ENCODE data around the gene SIRT2. TPM values are rescaled to one million over a fixed set of nuclear protein-coding genes. Genes with fewer than 3 reads are reported as not detected.

Gene SIRT2
- total and polyA plus RNA-seq, 2 experiments from 2014 or later: 41.3 to 64.4 TPM

- Histone ChIP-seq H3K27me3 (replicated peaks; ENCODE audit: insufficient read depth) (no peaks in the 10 kb centered on the region), H3K9me2 (ENCODE audit: insufficient read depth) (no peaks in the 10 kb centered on the region), H3K27ac (no peak overlapping the region), H3K4me1 (ENCODE audit: insufficient read depth) (no peaks in the 10 kb centered on the region), H3K79me2 (ENCODE audit: insufficient read depth) (no peaks in the 10 kb centered on the region), H3F3A (ENCODE audit: insufficient read depth) (no peaks in the 10 kb centered on the region), H3K36me3 (ENCODE audit: low read depth) (no peaks in the 10 kb centered on the region), H3K4me2 (ENCODE audit: unreplicated experiment) (no peak overlapping the region), H3K4me3 (no peak overlapping the region), H3K9ac (no peak overlapping the region), H3K9me3 (ENCODE audit: low read depth) (no peaks in the 10 kb centered on the region), H2AFZ (no peak overlapping the region), H4K20me1 (ENCODE audit: insufficient read depth) (no peaks in the 10 kb centered on the region)
- 61 to 80% methylated on average over 8 to 13 of the region's 16 CpGs for WGBS, 2 experiments (ENCODE audit: low coverage in 1 of 2, low lambda C conversion rate in 2 of 2, missing lambda C conversion rate in 2 of 2)
- TF ChIP-seq EZH2phosphoT487 (IDR thresholded peaks at IDR 0.05; ENCODE audit: insufficient read depth, low read depth) (no peak), EZH2 (IDR thresholded peaks at IDR 0.05; ENCODE audit: insufficient read depth, poor library complexity, severe bottlenecking) (no peak)
- no peak for DNase-seq
- in situ Hi-C loops (cut with MboI): no loop called here
These were observed 12.1 kb upstream of the SIRT2 start for GRCh38 chr19:38911388-38912001.

DNA sequence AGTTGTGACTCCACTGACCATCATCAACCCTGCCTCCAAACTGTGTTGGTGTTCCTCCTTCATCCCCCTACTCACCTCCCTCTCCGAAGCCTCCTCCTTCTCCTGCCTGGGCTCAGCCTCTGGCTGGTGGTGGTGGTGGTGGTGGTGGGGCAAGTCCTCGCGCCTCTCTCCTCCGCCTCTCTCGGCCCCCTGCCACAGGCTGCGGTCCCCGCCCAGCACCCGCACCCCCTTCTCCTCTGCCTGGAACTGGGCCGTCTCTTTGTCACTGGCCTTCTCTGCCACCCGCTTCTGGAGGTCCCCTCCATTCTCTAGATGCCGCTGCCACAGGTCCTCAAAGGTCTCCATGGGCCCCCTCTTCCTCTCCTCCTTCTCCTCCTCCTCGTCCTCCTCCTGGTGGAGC is 11.1 kb upstream of the SIRT2 start:
- Histone ChIP-seq H3F3A (ENCODE audit: insufficient read depth) (no peaks in the 10 kb centered on the region), H3K36me3 (ENCODE audit: low read depth) (no peaks in the 10 kb centered on the region), H3K4me2 (ENCODE audit: unreplicated experiment) (no peak overlapping the region), H4K20me1 (ENCODE audit: insufficient read depth) (no peaks in the 10 kb centered on the region), H3K9me2 (ENCODE audit: insufficient read depth) (no peaks in the 10 kb centered on the region), H3K79me2 (ENCODE audit: insufficient read depth) (no peaks in the 10 kb centered on the region), H2AFZ (no peak overlapping the region), H3K9me3 (ENCODE audit: low read depth) (no peaks in the 10 kb centered on the region), H3K9ac (no peak overlapping the region), H3K27ac (no peak overlapping the region), H3K4me1 (ENCODE audit: insufficient read depth) (no peaks in the 10 kb centered on the region), H3K27me3 (replicated peaks; ENCODE audit: insufficient read depth) (no peaks in the 10 kb centered on the region), H3K4me3 (no peak overlapping the region)
- TF ChIP-seq EZH2phosphoT487 (IDR thresholded peaks at IDR 0.05; ENCODE audit: insufficient read depth, low read depth): no peak
- TF ChIP-seq EZH2 (IDR thresholded peaks at IDR 0.05; ENCODE audit: insufficient read depth, poor library complexity, severe bottlenecking): no peak
- in situ Hi-C loops (cut with MboI): no loop called here
- 88 to 90% methylated on average over 4 to 12 of the region's 12 CpGs for WGBS, 2 experiments (ENCODE audit: low coverage in 1 of 2, low lambda C conversion rate in 2 of 2, missing lambda C conversion rate in 2 of 2)
- DNase-seq: no peak

GRCh38 chr19:38908911-38909310 is 9.5 kb upstream of the SIRT2 start:
- no peaks in the 10 kb centered on the region for H3K9me3 ChIP-seq (ENCODE audit: low read depth)
- H4K20me1 ChIP-seq (ENCODE audit: insufficient read depth): no peaks in the 10 kb centered on the region
- no peak overlapping the region for H3K4me2 ChIP-seq (ENCODE audit: unreplicated experiment)
- no peaks in the 10 kb centered on the region for H3K36me3 ChIP-seq (ENCODE audit: low read depth)
- H3K79me2 ChIP-seq (ENCODE audit: insufficient read depth): peaks cover 8% of the 10 kb centered on the region; the same call in 1 of the 2 replicates
- no peaks in the 10 kb centered on the region for H3K4me1 ChIP-seq (ENCODE audit: insufficient read depth)
- no peak overlapping the region for H3K27ac ChIP-seq
- no peak overlapping the region for H3K9ac ChIP-seq
- TF ChIP-seq EZH2 (IDR thresholded peaks at IDR 0.05; ENCODE audit: insufficient read depth, poor library complexity, severe bottlenecking) (no peak), EZH2phosphoT487 (IDR thresholded peaks at IDR 0.05; ENCODE audit: insufficient read depth, low read depth) (no peak)
- H3K4me3 ChIP-seq: no peak overlapping the region
- H3K9me2 ChIP-seq (ENCODE audit: insufficient read depth): no peaks in the 10 kb centered on the region
- no peak overlapping the region for H2AFZ ChIP-seq
- H3K27me3 ChIP-seq (replicated peaks; ENCODE audit: insufficient read depth): no peaks in the 10 kb centered on the region
- H3F3A ChIP-seq (ENCODE audit: insufficient read depth): no peaks in the 10 kb centered on the region
- in situ Hi-C loops (cut with MboI): no loop called here
- no peak for DNase-seq
- WGBS, 2 experiments (ENCODE audit: low coverage in 1 of 2, low lambda C conversion rate in 2 of 2, missing lambda C conversion rate in 2 of 2): 87 to 88% methylated on average over 10 of the region's 10 CpGs

GRCh38 chr19:38907670-38908069 is 8.3 kb upstream of the SIRT2 start:
- Histone ChIP-seq H3K36me3 (ENCODE audit: low read depth) (no peaks in the 10 kb centered on the region), H3K4me1 (ENCODE audit: insufficient read depth) (no peaks in the 10 kb centered on the region), H3F3A (ENCODE audit: insufficient read depth) (no peaks in the 10 kb centered on the region), H3K79me2 (ENCODE audit: insufficient read depth) (peaks cover 17% of the 10 kb centered on the region), H3K9me3 (ENCODE audit: low read depth) (no peaks in the 10 kb centered on the region), H3K4me2 (ENCODE audit: unreplicated experiment) (no peak overlapping the region), H4K20me1 (ENCODE audit: insufficient read depth) (no peaks in the 10 kb centered on the region), H3K9me2 (ENCODE audit: insufficient read depth) (no peaks in the 10 kb centered on the region), H3K9ac (no peak overlapping the region), H3K27ac (no peak overlapping the region), H3K27me3 (replicated peaks; ENCODE audit: insufficient read depth) (no peaks in the 10 kb centered on the region), H2AFZ (no peak overlapping the region), H3K4me3 (no peak overlapping the region)
- DNase-seq: no peak
- in situ Hi-C loops (cut with MboI): no loop called here
- TF ChIP-seq EZH2 (IDR thresholded peaks at IDR 0.05; ENCODE audit: insufficient read depth, poor library complexity, severe bottlenecking) (no peak), EZH2phosphoT487 (IDR thresholded peaks at IDR 0.05; ENCODE audit: insufficient read depth, low read depth) (no peak)
- 97% methylated on average over 9 to 12 of the region's 12 CpGs for WGBS, 2 experiments (ENCODE audit: low coverage in 1 of 2, low lambda C conversion rate in 2 of 2, missing lambda C conversion rate in 2 of 2)

All from GM23248 (cell line).